ENCODE data around the gene SLC16A10.

- no peak for TF ChIP-seq GATA3 (IDR thresholded peaks at IDR 0.05; ENCODE audit: low read depth, low read length)
- TF ChIP-seq GATA2 (IDR thresholded peaks at IDR 0.05; ENCODE audit: low read depth, low read length) = no peak
Measured at GRCh38 chr6:111184827-111185532, 97.7 kb downstream of the SLC16A10 start.
